A673 (cell line): ENCODE measurements around the gene SMC1A.
"Not testable (repeated sequence)": the region's sequence is repeated elsewhere in the genome, so short reads cannot be mapped to it uniquely, and the experiment has no call there.

ENCODE experiments used
- CTCF ChIP-seq: fragments of 300-800, 200-600 bp; sonication (generic); conservative IDR thresholded peaks from 2 replicates; pipeline ENCODE4 v1.5.1; 2017; ENCODE audit warnings: low read depth, mild to moderate bottlenecking, antibody characterized with exemption, low read length, moderate library complexity, mixed read lengths
- EZH2 ChIP-seq: fragments of 200-600 bp; sonication (generic); IDR thresholded peaks from 2 replicates; pipeline ENCODE4 v1.6.1; 2017; ENCODE audit warnings: borderline replicate concordance, low read depth, mild to moderate bottlenecking, mixed read lengths, antibody characterized with exemption, low read length; ENCODE audit not compliant: poor library complexity, severe bottlenecking

DNA sequence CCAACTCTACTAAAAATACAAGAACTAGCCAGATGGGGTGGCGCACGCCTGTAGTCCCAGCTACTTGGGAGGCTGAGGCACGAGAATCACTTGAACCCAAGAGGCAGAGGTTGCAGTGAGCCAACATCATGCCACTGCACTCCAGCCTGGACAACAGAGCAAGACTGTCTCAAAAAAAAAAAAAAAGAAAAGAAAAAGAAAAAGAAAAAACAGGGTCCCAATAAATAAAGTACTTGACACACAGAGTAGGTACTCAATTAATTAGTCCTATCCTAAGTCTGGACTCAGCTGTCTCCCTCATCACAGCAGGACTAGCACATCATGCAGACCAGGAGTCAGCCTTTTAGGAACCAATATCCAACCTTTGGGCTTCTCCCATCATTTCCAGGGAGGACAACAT, 2.1 kb downstream of the SMC1A start:
- not testable (repeated sequence) for TF ChIP-seq CTCF, EZH2
